ENCODE data around the gene CD47. TPM values are rescaled to one million over a fixed set of nuclear protein-coding genes. Genes with fewer than 3 reads are reported as not detected.

The CD47 gene
- total and polyA plus RNA-seq, 2 donors (not counting 1 experiment from before 2014, with no cell fraction given) = 86.4 to 259 TPM

GRCh38 chr3:108133858-108134554 is 43.2 kb upstream of the CD47 start:
- ChIA-PET POLR2A (interaction anchor here (0.8 to 2.0 kb wide), 4 partner anchors 8 to 88 kb away, joined by 3 to 11 read pairs (median 6); partner anchors contain the start of genes CD47 and IFT57), CTCF (interaction anchor here (0.7 to 1.2 kb wide), 4 partner anchors 11 to 274 kb away, joined by 3 read pairs; no protein-coding TSS in a partner anchor)
- peaks cover 87 to 91% of the 10 kb centered on the region in 2 donors for H3K4me1 ChIP-seq (ENCODE audit: control insufficient read depth in 2 of 2, insufficient read depth in 2 of 2, low read length in 2 of 2)
- TF ChIP-seq, protein P1, sequence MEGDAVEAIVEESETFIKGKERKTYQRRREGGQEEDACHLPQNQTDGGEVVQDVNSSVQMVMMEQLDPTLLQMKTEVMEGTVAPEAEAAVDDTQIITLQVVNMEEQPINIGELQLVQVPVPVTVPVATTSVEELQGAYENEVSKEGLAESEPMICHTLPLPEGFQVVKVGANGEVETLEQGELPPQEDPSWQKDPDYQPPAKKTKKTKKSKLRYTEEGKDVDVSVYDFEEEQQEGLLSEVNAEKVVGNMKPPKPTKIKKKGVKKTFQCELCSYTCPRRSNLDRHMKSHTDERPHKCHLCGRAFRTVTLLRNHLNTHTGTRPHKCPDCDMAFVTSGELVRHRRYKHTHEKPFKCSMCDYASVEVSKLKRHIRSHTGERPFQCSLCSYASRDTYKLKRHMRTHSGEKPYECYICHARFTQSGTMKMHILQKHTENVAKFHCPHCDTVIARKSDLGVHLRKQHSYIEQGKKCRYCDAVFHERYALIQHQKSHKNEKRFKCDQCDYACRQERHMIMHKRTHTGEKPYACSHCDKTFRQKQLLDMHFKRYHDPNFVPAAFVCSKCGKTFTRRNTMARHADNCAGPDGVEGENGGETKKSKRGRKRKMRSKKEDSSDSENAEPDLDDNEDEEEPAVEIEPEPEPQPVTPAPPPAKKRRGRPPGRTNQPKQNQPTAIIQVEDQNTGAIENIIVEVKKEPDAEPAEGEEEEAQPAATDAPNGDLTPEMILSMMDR (IDR thresholded peaks at IDR 0.05) = no peak
- no peak for TF ChIP-seq EZH2 (IDR thresholded peaks at IDR 0.05; ENCODE audit: borderline replicate concordance, insufficient read depth, low read depth, low read length, poor library complexity, severe bottlenecking)
- Mint-ChIP-seq H3K4me1 (peaks cover 96% of the 10 kb centered on the region), H3K27ac (peak overlapping the region; percentile 85), H3K4me3 (peak overlapping the region; percentile 62), H3K27me3 (no peaks in the 10 kb centered on the region), H3K9me3 (ENCODE audit: insufficient read depth) (no peaks in the 10 kb centered on the region)
- no CpG with 5 or more reads among the region's 5 CpGs for WGBS (ENCODE audit: insufficient coverage)
- peak overlapping the region in 2 of 5 experiments; percentile 2 to 25 for H3K4me3 ChIP-seq (ENCODE audit: control extremely low read depth in 1 of 5, extremely low read depth in 1 of 5, insufficient read depth in 1 of 5, low read depth in 2 of 5, low read length in 4 of 5)
- H4K20me1 ChIP-seq (ENCODE audit: control insufficient read depth, insufficient read depth, low read length, poor library complexity, severe bottlenecking) = no peaks in the 10 kb centered on the region
- H3K4me2 ChIP-seq (replicated peaks; ENCODE audit: low read depth, low read length, poor library complexity, severe bottlenecking) = peak overlapping the region; percentile 79
- peak overlapping the region; percentile 91 to 99 for H3K27ac ChIP-seq (ENCODE audit: low read length in 2 of 2)
- no peaks in the 10 kb centered on the region for H3K27me3 ChIP-seq (replicated peaks in 1 of 4; ENCODE audit: control extremely low read depth in 1 of 4, control insufficient read depth in 3 of 4, insufficient read depth in 4 of 4, low read length in 3 of 4)
- intact Hi-C loops (cut with micrococcal nuclease) = loop anchor here (1.0 to 10.0 kb wide), 2 partner anchors 9 to 51 kb away; no protein-coding TSS in a partner anchor
- no peak overlapping the region for H2AFZ ChIP-seq (ENCODE audit: insufficient read depth, low read depth, low read length, poor library complexity, severe bottlenecking)
- H3K9ac ChIP-seq (ENCODE audit: low read length) = peak overlapping the region; percentile 43
- peaks cover 0 to 6% (median 0%) of the 10 kb centered on the region in 3 donors for H3K9me3 ChIP-seq (ENCODE audit: control extremely low read depth in 1 of 3, control insufficient read depth in 2 of 3, insufficient read depth in 1 of 3, low read length in 2 of 3)
- peaks cover 0 to 29% of the 10 kb centered on the region in 2 experiments for H3K36me3 ChIP-seq (replicated peaks in 1 of 2; ENCODE audit: control extremely low read depth in 1 of 2, control insufficient read depth in 1 of 2, extremely low read depth in 1 of 2, insufficient read depth in 2 of 2, low read length in 1 of 2)
- ATAC-seq (ENCODE audit: low read depth) (peak; percentile 19), DNase-seq (no peak)
- peaks cover 79% of the 10 kb centered on the region for H3K79me2 ChIP-seq (ENCODE audit: control insufficient read depth, insufficient read depth, low read length)

GRCh38 chr3:108133048-108133369 is 42.2 kb upstream of the CD47 start:
- ChIA-PET POLR2A (interaction anchor here (0.6 to 2.0 kb wide), 3 partner anchors 7 to 43 kb away, joined by 5 to 11 read pairs (median 6); no protein-coding TSS in a partner anchor), CTCF (interaction anchor here (0.7 to 1.4 kb wide), 3 partner anchors 25 to 189 kb away, joined by 3 read pairs; no protein-coding TSS in a partner anchor)
- Histone ChIP-seq H3K36me3 (replicated peaks in 1 of 2; ENCODE audit: control extremely low read depth in 1 of 2, control insufficient read depth in 1 of 2, extremely low read depth in 1 of 2, insufficient read depth in 2 of 2, low read length in 1 of 2) (peaks cover 0 to 37% of the 10 kb centered on the region in 2 experiments), H3K27ac (ENCODE audit: low read length in 2 of 2) (peak overlapping the region; percentile 91 to 99), H3K4me1 (ENCODE audit: control insufficient read depth in 2 of 2, insufficient read depth in 2 of 2, low read length in 2 of 2) (peaks cover 96 to 98% of the 10 kb centered on the region in 2 donors), H3K4me2 (replicated peaks; ENCODE audit: low read depth, low read length, poor library complexity, severe bottlenecking) (peak overlapping the region; percentile 79), H3K9ac (ENCODE audit: low read length) (peak overlapping the region; percentile 54), H3K9me3 (ENCODE audit: control extremely low read depth in 1 of 3, control insufficient read depth in 2 of 3, insufficient read depth in 1 of 3, low read length in 2 of 3) (peaks cover 0 to 6% (median 0%) of the 10 kb centered on the region in 3 donors), H3K27me3 (replicated peaks in 1 of 4; ENCODE audit: control extremely low read depth in 1 of 4, control insufficient read depth in 3 of 4, insufficient read depth in 4 of 4, low read length in 3 of 4) (no peaks in the 10 kb centered on the region), H3K79me2 (ENCODE audit: control insufficient read depth, insufficient read depth, low read length) (peaks cover 89% of the 10 kb centered on the region), H4K20me1 (ENCODE audit: control insufficient read depth, insufficient read depth, low read length, poor library complexity, severe bottlenecking) (no peaks in the 10 kb centered on the region), H2AFZ (ENCODE audit: insufficient read depth, low read depth, low read length, poor library complexity, severe bottlenecking) (no peak overlapping the region), H3K4me3 (ENCODE audit: control extremely low read depth in 1 of 5, extremely low read depth in 1 of 5, insufficient read depth in 1 of 5, low read depth in 2 of 5, low read length in 4 of 5) (peak overlapping the region; percentile 9 to 60 (median 31))
- H3K4me1 Mint-ChIP-seq = peaks cover 98% of the 10 kb centered on the region
- peak overlapping the region; percentile 85 for H3K27ac Mint-ChIP-seq
- ATAC-seq (ENCODE audit: low read depth) (no peak), DNase-seq (no peak)
- intact Hi-C loops (cut with micrococcal nuclease) = loop anchor here (10.0 kb wide), 1 partner anchor 52 kb away; no protein-coding TSS in a partner anchor
- H3K9me3 Mint-ChIP-seq (ENCODE audit: insufficient read depth) = no peaks in the 10 kb centered on the region
- H3K4me3 Mint-ChIP-seq = peak overlapping the region; percentile 62
- TF ChIP-seq EZH2 (IDR thresholded peaks at IDR 0.05; ENCODE audit: borderline replicate concordance, insufficient read depth, low read depth, low read length, poor library complexity, severe bottlenecking) = no peak
- TF ChIP-seq, protein P1 (IDR thresholded peaks at IDR 0.05) = no peak
- no peaks in the 10 kb centered on the region for H3K27me3 Mint-ChIP-seq
